Upper lobe of left lung (tissue), 4 donors: ENCODE data around the gene CAMKK2.

ENCODE experiments used
- POLR2AphosphoS5 ChIP-seq, 2 donors: sonication (generic); formaldehyde crosslinking; IDR thresholded peaks; one replicate each; pipeline ENCODE4 v1.5.1; 2017; ENCODE audit warnings: antibody characterized with exemption in 2 of 2
- TF ChIP-seq, protein P1 (sequence below), 6 experiments: fragments of 450-650 bp in 4 of 6; fragments of 200-600 bp in 2 of 6; sonication (generic) in 2 of 6; IDR thresholded peaks; one replicate each; pipeline ENCODE4 v1.5.1; 2016 to 2019; ENCODE audit warnings: antibody characterized with exemption in 6 of 6

DNA sequence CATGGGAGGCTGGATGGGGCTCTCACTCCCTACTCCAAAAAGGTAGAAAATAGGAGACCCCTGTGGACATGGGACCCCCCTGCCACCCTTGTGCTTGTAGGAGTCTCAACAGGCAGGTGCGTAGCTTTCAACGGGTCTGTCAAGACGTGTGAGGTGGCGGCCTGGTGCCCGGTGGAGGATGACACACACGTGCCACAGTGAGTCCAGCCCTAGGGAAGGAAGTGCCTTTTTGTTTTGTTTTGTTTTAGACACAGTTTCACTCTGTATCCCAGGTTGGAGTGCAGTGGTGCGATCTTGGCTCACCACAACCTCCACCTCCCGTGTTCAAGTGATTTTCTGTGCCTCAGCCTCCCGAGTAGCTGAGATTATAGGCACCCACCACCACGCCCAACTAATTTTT lies 73.7 kb downstream of the CAMKK2 start:
- TF ChIP-seq, protein P1, sequence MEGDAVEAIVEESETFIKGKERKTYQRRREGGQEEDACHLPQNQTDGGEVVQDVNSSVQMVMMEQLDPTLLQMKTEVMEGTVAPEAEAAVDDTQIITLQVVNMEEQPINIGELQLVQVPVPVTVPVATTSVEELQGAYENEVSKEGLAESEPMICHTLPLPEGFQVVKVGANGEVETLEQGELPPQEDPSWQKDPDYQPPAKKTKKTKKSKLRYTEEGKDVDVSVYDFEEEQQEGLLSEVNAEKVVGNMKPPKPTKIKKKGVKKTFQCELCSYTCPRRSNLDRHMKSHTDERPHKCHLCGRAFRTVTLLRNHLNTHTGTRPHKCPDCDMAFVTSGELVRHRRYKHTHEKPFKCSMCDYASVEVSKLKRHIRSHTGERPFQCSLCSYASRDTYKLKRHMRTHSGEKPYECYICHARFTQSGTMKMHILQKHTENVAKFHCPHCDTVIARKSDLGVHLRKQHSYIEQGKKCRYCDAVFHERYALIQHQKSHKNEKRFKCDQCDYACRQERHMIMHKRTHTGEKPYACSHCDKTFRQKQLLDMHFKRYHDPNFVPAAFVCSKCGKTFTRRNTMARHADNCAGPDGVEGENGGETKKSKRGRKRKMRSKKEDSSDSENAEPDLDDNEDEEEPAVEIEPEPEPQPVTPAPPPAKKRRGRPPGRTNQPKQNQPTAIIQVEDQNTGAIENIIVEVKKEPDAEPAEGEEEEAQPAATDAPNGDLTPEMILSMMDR (IDR thresholded peaks at IDR 0.05): no peak
- TF ChIP-seq POLR2AphosphoS5 (IDR thresholded peaks at IDR 0.05): no peak
